Measurements from ENCODE around the gene PRSS22. TPM values are rescaled to one million over a fixed set of nuclear protein-coding genes. Genes with fewer than 3 reads are reported as not detected.

PRSS22 gene
- polyA plus RNA-seq, 1 experiment, result 0.11 TPM

DNA sequence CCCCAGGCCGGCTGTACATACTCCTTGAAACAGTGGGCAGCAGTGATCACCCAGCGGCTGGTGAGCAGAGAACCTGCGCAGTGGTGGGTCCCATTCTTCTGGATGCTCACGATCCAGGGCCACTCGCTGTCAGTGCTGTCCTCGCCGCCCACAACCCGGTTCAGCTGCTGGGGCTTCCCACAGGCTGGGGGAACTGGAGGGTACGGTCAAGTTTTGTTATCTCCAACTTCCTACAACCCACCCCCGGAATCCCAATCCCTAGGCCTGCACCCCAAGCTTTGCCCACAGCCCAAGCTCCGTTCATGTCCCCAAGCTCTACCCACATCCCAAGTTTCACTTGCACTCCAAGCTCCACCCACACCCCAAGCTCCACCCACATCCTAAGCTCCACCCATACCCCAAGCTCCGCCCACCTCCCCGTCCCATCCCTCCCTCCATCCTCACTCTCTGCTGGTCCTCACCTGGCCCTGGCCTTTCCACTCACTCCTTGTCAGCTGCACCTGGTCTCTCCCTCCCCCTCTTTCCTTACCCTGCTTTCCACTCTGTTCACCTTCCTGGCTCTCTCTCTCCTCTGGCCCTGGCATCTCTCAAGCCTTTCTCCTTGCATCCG lies 1.8 kb downstream of the PRSS22 start:
- no peak for TF ChIP-seq CTCF (IDR thresholded peaks at IDR 0.05; ENCODE audit: low read depth, low read length)
- Histone ChIP-seq H3K9me3 (ENCODE audit: control insufficient read depth, insufficient read depth, low read length) (peaks cover 50% of the 10 kb centered on the region), H3K27me3 (ENCODE audit: control insufficient read depth, insufficient read depth, low read length) (peaks cover 4% of the 10 kb centered on the region), H3K4me3 (ENCODE audit: low read depth, low read length) (no peak overlapping the region), H3K27ac (ENCODE audit: low read depth, low read length) (no peak overlapping the region)
- no peak for DNase-seq (ENCODE audit: low read depth, low spot score)
- POLR2A ChIA-PET, result interaction anchor here (1.0 kb wide), 1 partner anchor 12 kb away, joined by 3 read pairs; no protein-coding TSS in a partner anchor
- CTCF ChIA-PET, result no interaction called here

DNA sequence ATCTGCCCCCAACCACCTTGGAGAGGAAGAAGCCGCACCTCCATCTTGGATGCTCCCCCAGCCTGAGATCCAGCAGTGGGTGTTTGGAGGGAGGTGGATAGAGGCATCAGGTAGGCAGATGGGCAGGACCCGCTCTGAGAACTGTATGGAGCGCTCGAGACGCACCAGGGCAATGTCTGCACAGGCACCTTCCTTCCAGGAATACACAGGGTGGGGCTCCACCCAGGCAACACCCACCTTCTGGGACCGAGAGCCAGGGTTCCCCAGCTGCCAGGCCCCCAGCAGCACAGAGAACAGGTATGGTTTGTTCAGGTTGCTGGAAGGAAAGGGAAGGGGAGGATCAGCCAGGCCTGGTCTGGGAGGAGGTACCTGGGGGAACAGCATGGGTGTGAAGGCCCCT lies 2.4 kb downstream of the PRSS22 start:
- Histone ChIP-seq H3K27me3 (ENCODE audit: control insufficient read depth, insufficient read depth, low read length) (peaks cover 4% of the 10 kb centered on the region), H3K4me3 (ENCODE audit: low read depth, low read length) (no peak overlapping the region), H3K9me3 (ENCODE audit: control insufficient read depth, insufficient read depth, low read length) (peaks cover 44% of the 10 kb centered on the region), H3K27ac (ENCODE audit: low read depth, low read length) (no peak overlapping the region)
- POLR2A ChIA-PET, result no interaction called here
- DNase-seq (ENCODE audit: low read depth, low spot score), result no peak
- CTCF ChIA-PET, result interaction anchor here (1.7 kb wide), 1 partner anchor 17 kb away, joined by 5 read pairs; no protein-coding TSS in a partner anchor
- TF ChIP-seq CTCF (IDR thresholded peaks at IDR 0.05; ENCODE audit: low read depth, low read length), result no peak

DNA sequence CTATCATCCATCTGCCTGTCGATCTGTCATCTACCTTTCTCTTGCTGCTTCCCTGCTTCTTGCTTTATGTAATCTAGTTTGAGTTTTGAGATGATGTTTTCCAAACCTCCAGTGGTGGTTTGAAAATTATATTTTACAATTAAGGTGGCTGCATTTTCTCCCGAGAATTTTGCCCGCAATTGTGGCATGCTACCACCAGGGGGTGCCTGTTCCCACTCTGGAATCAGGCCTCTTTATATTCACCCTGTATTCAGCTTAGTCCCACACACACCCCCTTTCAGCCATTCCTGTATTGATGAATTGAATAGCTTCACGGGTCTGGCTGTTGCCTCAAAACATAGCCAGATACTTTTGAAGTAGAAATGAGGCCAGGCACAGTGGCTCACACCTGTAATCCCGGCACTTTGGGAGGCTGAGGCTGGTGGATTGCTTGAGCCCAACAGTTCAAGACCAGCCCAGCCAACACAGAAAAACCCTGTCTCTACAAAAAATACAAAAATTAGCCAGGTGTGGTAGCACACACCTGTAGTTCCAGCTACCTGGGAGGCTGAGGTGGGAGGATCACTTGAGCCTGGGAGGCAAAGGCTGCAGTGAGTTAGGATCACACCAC lies 3.2 kb downstream of the PRSS22 start:
- Histone ChIP-seq H3K27ac (ENCODE audit: low read depth, low read length) (no peak overlapping the region), H3K9me3 (ENCODE audit: control insufficient read depth, insufficient read depth, low read length) (peaks cover 41% of the 10 kb centered on the region), H3K4me3 (ENCODE audit: low read depth, low read length) (no peak overlapping the region), H3K27me3 (ENCODE audit: control insufficient read depth, insufficient read depth, low read length) (peaks cover 4% of the 10 kb centered on the region)
- DNase-seq (ENCODE audit: low read depth, low spot score), result no peak
- ChIA-PET POLR2A (no interaction called here), CTCF (interaction anchor here (1.0 to 2.2 kb wide), 5 partner anchors 13 to 96 kb away, joined by 3 to 9 read pairs (median 5); no protein-coding TSS in a partner anchor)
- peak; percentile 60 for TF ChIP-seq CTCF (IDR thresholded peaks at IDR 0.05; ENCODE audit: low read depth, low read length)

GRCh38 chr16:2853531-2854073 lies 4.4 kb downstream of the PRSS22 start:
- Histone ChIP-seq H3K4me3 (ENCODE audit: low read depth, low read length) (no peak overlapping the region), H3K9me3 (ENCODE audit: control insufficient read depth, insufficient read depth, low read length) (peaks cover 41% of the 10 kb centered on the region), H3K27me3 (ENCODE audit: control insufficient read depth, insufficient read depth, low read length) (peaks cover 10% of the 10 kb centered on the region), H3K27ac (ENCODE audit: low read depth, low read length) (no peak overlapping the region)
- no peak for DNase-seq (ENCODE audit: low read depth, low spot score)
- CTCF ChIA-PET, result interaction anchor here (0.6 to 2.2 kb wide), 4 partner anchors 12 to 28 kb away, joined by 3 to 9 read pairs (median 5); no protein-coding TSS in a partner anchor
- no peak for TF ChIP-seq CTCF (IDR thresholded peaks at IDR 0.05; ENCODE audit: low read depth, low read length)
- POLR2A ChIA-PET, result no interaction called here
